ENCODE measurements around the gene MCRS1.

The MCRS1 gene

DNA sequence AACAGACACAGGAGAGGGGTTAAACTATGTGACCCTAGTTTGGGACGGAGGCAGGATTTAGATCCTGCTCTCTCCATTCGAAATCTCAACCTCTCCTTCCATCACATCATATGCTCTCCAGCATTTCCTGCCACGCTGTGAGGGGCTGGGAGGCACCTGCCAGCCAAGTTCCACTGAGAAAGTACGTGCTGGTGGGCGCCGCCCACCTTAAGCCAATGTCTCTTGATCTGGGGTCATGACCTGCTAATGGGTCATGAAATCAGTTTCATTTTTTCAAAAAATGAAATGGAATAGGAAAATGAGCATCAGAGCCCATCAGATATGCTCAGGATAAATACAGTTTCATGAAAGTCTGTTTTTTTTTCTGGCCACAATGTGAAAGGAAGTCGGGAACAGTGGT lies 7.2 kb downstream of the MCRS1 start:
- H3K36me3 ChIP-seq: peaks cover 70 to 100% (median 83%) of the 10 kb centered on the region in 3 donors
- H3K27me3 ChIP-seq: no peaks in the 10 kb centered on the region
- TF ChIP-seq, protein P1, sequence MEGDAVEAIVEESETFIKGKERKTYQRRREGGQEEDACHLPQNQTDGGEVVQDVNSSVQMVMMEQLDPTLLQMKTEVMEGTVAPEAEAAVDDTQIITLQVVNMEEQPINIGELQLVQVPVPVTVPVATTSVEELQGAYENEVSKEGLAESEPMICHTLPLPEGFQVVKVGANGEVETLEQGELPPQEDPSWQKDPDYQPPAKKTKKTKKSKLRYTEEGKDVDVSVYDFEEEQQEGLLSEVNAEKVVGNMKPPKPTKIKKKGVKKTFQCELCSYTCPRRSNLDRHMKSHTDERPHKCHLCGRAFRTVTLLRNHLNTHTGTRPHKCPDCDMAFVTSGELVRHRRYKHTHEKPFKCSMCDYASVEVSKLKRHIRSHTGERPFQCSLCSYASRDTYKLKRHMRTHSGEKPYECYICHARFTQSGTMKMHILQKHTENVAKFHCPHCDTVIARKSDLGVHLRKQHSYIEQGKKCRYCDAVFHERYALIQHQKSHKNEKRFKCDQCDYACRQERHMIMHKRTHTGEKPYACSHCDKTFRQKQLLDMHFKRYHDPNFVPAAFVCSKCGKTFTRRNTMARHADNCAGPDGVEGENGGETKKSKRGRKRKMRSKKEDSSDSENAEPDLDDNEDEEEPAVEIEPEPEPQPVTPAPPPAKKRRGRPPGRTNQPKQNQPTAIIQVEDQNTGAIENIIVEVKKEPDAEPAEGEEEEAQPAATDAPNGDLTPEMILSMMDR (IDR thresholded peaks at IDR 0.05): no peak
- no peak overlapping the region for H3K4me3 ChIP-seq
- no peak for DNase-seq
- H3K9me3 ChIP-seq: no peaks in the 10 kb centered on the region
- peaks cover 0 to 2% (median under 1%) of the 10 kb centered on the region in 4 donors for H3K4me1 ChIP-seq
- no peak overlapping the region for H3K27ac ChIP-seq
- intact Hi-C loops (cut with DNase I; ENCODE audit: low total_unique reads): no loop called here

DNA sequence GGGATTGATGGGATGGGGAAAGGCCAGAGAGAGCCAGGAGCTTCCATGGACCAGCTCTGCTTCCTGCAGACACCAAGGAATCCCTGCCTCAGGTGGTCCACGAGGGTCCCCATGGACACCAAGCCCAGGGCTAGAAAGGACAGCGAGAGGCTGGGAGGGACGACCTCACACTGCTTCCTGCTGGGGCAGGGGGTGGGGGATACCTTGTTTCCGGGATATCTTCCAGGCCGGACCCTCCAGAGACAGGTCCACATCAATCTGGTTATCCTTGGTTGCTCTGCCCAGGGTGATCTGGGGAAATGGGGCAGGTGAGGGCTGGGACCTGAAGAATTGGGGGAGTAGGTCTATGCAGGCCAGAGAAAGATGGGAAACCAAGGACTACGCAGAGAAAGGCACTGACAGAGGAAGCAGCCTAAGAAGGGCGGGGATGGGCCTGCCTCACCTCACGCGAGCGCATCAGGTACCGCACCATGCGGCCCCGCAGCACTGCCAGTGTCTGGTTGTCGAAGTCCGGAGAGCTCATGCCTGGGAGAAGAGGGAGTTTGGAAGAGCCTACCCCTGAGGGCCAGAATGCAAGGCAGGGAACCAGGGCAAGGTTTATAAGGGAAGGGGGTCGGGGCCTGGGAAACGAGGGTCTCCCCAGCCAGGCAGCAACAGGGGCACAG lies 8.8 kb downstream of the MCRS1 start:
- TF ChIP-seq, protein P1 (IDR thresholded peaks at IDR 0.05): no peak
- Histone ChIP-seq H3K4me1 (no peaks in the 10 kb centered on the region), H3K9me3 (no peaks in the 10 kb centered on the region), H3K4me3 (no peak overlapping the region), H3K27me3 (no peaks in the 10 kb centered on the region), H3K36me3 (peaks cover 60 to 87% (median 74%) of the 10 kb centered on the region in 3 donors), H3K27ac (no peak overlapping the region)
- DNase-seq: no peak
- intact Hi-C loops (cut with DNase I; ENCODE audit: low total_unique reads): no loop called here

DNA sequence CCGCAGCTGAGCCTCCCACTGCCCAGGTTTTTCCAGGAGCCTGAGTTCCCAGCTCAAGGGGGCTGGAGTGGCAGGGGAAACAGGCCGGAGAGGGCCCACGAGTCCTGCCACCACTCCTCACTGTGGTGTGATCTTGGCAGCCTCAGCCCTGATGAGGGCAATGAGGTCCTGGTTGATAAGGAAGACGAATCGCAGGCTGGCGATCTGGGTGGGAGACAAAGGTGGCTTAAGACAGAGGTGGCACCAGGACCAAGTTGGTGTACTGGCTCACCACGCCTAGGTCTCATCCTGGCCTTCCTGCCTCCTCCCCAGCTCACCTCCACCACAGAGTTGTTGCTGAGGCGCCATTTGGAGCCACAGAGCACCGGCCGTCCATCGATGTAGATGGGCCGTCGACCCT lies 9.4 kb downstream of the MCRS1 start:
- H3K4me1 ChIP-seq: no peaks in the 10 kb centered on the region
- no peaks in the 10 kb centered on the region for H3K27me3 ChIP-seq
- no peaks in the 10 kb centered on the region for H3K9me3 ChIP-seq
- DNase-seq: no peak
- intact Hi-C loops (cut with DNase I; ENCODE audit: low total_unique reads): no loop called here
- H3K27ac ChIP-seq: no peak overlapping the region
- TF ChIP-seq, protein P1 (IDR thresholded peaks at IDR 0.05): no peak
- no peak overlapping the region for H3K4me3 ChIP-seq
- peaks cover 53 to 81% (median 69%) of the 10 kb centered on the region in 3 donors for H3K36me3 ChIP-seq

DNA sequence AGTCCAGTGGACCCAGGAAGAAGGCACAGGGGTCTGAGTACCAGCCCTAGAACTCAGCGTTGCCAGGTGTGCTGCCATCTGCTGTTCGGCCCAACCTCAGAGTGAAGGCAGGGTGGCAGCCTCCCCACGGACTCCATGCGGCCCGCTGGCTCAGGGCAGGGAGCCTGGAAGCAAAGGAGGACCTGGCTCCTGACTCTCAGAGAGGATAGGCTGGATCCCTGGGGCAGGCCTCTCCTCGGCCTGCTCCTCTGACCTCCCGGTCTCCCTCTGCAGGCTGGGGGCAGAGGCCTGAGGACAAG lies 10.1 kb downstream of the MCRS1 start:
- Histone ChIP-seq H3K4me1 (no peaks in the 10 kb centered on the region), H3K4me3 (no peak overlapping the region), H3K27ac (no peak overlapping the region), H3K9me3 (no peaks in the 10 kb centered on the region), H3K27me3 (no peaks in the 10 kb centered on the region), H3K36me3 (peaks cover 47 to 74% (median 63%) of the 10 kb centered on the region in 3 donors)
- intact Hi-C loops (cut with DNase I; ENCODE audit: low total_unique reads): no loop called here
- DNase-seq: no peak
- TF ChIP-seq, protein P1 (IDR thresholded peaks at IDR 0.05): no peak

DNA sequence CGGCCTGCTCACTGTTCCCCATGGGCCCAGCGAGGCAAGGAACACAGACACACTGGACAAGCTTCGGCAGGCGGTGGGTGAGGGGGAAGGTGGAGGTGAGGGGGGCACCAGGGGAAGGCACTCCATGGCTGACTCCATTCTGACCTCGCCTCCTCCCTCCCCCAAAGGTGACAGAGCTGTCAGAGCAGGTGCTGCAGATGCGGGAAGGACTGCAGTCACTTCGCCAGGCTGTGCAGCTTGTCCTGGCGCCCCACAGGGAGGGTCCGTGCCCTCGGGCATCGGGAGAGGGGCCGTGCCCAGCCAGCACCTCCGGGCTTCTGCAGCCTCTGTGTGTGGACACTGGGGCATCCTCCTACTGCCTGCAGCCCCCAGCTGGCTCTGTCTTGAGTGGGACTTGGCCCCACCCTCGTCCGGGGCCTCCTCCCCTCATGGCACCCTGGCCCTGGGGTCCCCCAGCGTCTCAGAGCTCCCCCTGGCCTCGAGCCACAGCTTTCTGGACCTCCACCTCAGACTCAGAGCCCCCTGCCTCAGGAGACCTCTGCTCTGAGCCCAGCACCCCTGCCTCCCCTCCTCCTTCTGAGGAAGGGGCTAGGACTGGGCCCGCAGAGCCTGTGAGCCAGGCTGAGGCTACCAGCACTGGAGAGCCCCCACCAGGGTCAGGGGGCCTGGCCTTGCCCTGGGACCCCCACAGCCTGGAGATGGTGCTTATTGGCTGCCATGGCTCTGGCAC lies 10.6 kb downstream of the MCRS1 start:
- H3K4me3 ChIP-seq: no peak overlapping the region
- H3K4me1 ChIP-seq: peaks cover 0 to 3% (median under 1%) of the 10 kb centered on the region in 4 donors
- H3K27me3 ChIP-seq: no peaks in the 10 kb centered on the region
- H3K9me3 ChIP-seq: no peaks in the 10 kb centered on the region
- H3K36me3 ChIP-seq: peaks cover 42 to 69% (median 57%) of the 10 kb centered on the region in 3 donors
- intact Hi-C loops (cut with DNase I; ENCODE audit: low total_unique reads): no loop called here
- no peak overlapping the region for H3K27ac ChIP-seq
- TF ChIP-seq, protein P1 (IDR thresholded peaks at IDR 0.05): no peak
- no peak for DNase-seq

Data from tibial artery (tissue), 4 donors.